GM12892 (cell line): ENCODE data around the gene F2R.

Source experiments
- POLR2A ChIP-seq: IDR thresholded peaks from 2 replicates; pipeline ENCODE4 v1.6.1; 2011; ENCODE audit warnings: low read depth, low read length, control low read depth
- POLR2AphosphoS5 ChIP-seq: IDR thresholded peaks from 2 replicates; pipeline ENCODE4 v1.6.1; 2011; ENCODE audit warnings: low read depth, low read length, control low read depth
- TAF1 ChIP-seq: IDR thresholded peaks from 2 replicates; pipeline ENCODE4 v1.6.1; 2011; ENCODE audit warnings: low read depth, mild to moderate bottlenecking, control low read depth, low read length, borderline replicate concordance

DNA sequence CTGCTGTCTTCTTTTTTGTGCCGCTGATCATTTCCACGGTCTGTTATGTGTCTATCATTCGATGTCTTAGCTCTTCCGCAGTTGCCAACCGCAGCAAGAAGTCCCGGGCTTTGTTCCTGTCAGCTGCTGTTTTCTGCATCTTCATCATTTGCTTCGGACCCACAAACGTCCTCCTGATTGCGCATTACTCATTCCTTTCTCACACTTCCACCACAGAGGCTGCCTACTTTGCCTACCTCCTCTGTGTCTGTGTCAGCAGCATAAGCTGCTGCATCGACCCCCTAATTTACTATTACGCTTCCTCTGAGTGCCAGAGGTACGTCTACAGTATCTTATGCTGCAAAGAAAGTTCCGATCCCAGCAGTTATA lies 17.1 kb downstream of the F2R start:
- TF ChIP-seq POLR2A (no peak), POLR2AphosphoS5 (no peak), TAF1 (no peak)
